ENCODE measurements around the gene CHPF2. TPM values are rescaled to one million over a fixed set of nuclear protein-coding genes. Genes with fewer than 3 reads are reported as not detected.
A peak's percentile ranks its signal among the peaks of the same experiment; 100 is the strongest.

Gene CHPF2
- total RNA-seq, 1 experiment from 2014 or later, result 33.7 TPM

- DNase-seq (ENCODE audit: extremely low read depth, low read depth), result no peak
Measured at GRCh38 chr7:151231080-151231479, 1.2 kb upstream of the CHPF2 start.

- DNase-seq (ENCODE audit: extremely low read depth, low read depth), result peak; percentile 63
Measured at GRCh38 chr7:151232917-151233701, 826 bp downstream of the CHPF2 start.

DNA sequence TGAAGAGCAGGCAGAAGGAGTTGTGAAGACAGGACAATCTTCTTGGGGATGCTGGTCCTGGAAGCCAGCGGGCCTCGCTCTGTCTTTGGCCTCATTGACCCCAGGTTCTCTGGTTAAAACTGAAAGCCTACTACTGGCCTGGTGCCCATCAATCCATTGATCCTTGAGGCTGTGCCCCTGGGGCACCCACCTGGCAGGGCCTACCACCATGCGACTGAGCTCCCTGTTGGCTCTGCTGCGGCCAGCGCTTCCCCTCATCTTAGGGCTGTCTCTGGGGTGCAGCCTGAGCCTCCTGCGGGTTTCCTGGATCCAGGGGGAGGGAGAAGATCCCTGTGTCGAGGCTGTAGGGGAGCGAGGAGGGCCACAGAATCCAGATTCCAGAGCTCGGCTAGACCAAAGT is 1.5 kb downstream of the CHPF2 start:
- no peak for DNase-seq (ENCODE audit: extremely low read depth, low read depth)

- DNase-seq (ENCODE audit: extremely low read depth, low read depth), result no peak
Measured at GRCh38 chr7:151235091-151235787, 3.0 kb downstream of the CHPF2 start.

DNA sequence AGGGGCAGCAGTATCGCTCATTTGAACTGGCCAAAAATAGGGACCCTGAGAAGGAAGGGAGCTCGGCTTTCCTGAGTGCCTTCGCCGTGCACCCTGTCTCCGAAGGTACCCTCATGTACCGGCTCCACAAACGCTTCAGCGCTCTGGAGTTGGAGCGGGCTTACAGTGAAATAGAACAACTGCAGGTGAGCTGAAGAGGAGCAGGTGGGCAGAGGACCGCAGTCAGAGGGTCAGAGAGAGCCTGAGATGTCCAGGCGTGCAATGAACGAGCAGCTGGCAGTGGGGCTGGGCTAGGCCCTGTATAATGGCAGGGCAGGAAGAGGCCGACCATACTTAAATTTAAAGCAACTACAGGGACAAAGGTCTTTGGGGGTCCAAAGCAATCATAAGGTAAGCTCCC is 4.1 kb downstream of the CHPF2 start:
- no peak for DNase-seq (ENCODE audit: extremely low read depth, low read depth)

DNA sequence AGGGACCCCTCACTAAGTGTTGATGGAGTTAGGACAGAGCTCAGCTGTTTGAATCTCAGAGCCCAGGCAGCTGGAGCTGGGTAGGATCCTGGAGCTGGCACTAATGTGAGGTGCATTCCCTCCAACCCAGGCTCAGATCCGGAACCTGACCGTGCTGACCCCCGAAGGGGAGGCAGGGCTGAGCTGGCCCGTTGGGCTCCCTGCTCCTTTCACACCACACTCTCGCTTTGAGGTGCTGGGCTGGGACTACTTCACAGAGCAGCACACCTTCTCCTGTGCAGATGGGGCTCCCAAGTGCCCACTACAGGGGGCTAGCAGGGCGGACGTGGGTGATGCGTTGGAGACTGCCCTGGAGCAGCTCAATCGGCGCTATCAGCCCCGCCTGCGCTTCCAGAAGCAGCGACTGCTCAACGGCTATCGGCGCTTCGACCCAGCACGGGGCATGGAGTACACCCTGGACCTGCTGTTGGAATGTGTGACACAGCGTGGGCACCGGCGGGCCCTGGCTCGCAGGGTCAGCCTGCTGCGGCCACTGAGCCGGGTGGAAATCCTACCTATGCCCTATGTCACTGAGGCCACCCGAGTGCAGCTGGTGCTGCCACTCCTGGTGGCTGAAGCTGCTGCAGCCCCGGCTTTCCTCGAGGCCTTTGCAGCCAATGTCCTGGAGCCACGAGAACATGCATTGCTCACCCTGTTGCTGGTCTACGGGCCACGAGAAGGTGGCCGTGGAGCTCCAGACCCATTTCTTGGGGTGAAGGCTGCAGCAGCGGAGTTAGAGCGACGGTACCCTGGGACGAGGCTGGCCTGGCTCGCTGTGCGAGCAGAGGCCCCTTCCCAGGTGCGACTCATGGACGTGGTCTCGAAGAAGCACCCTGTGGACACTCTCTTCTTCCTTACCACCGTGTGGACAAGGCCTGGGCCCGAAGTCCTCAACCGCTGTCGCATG is 5.2 kb downstream of the CHPF2 start:
- DNase-seq (ENCODE audit: extremely low read depth, low read depth), result no peak

- no peak for DNase-seq (ENCODE audit: extremely low read depth, low read depth)
Measured at GRCh38 chr7:151238190-151238810, 6.0 kb downstream of the CHPF2 start.

GRCh38 chr7:151238924-151239836 is 6.9 kb downstream of the CHPF2 start:
- no peak for DNase-seq (ENCODE audit: extremely low read depth, low read depth)

DNA sequence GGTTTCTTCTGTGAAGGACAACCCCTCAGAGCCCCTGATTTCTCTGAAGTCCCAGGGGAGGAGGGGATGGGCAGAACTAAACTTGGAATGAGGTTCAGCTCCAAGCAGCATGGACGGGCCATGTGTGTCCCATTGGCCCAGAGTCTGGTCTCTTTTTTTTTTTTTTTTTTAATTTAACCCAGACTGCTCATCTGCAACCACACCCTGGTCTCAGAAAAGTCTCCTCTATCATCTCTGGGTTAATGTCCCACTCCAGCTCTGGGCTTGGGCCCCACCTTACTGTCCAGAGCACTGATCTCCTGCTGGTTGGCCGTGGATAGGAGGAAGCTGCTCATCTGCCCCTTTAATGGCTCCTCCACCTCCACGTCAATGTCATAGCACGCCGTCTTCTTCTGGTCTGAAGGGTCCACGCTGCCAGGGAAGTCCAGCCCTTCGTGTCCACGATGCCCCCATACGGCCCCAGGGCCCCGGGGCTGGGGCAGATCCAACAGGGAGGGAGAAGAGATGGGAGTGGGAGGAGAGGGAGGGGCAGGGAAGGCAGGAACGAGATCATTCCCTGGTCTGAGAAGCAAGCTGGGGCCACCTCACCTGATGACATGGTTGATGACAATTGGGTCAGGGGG is 7.7 kb downstream of the CHPF2 start:
- DNase-seq (ENCODE audit: extremely low read depth, low read depth), result no peak

GRCh38 chr7:151240536-151240935 is 8.3 kb downstream of the CHPF2 start:
- no peak for DNase-seq (ENCODE audit: extremely low read depth, low read depth)

DNA sequence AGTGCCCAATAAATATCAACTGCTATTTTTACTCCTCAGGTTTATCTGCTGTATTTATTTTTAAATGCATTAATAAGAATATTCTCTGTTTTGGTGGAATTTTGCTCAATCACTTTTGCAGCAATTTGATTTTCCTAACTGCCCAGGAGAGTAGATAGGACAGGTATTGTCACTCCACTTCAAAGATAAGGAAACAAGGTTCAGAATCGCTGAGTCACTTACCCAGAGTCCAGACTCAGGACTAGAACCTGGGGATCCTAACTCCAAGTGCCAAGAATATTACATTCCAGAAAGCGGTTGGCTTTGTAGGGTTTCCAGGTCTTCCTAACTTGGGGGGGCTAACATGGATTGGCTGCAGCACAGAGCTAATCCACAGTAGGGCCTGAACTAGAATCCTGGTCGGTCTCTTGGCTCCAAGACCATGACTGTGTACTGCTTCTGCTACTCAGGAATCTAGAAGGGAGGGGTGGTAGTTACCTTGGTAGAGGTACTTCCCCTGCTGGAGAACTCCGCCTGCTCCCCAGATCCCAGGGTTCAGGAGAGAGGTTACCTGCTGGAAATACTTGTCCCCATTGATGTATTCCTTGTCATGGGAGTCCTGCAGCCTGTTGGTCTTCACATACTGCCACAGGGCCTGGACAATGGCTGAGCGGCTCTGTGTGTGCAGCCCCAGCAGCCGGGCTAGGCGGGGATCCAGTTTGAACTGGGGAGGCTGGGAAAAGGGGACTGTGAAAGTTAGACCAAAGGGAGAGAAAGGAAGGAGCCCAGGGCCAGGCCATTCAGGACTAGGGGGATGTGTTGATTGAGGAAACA is 8.9 kb downstream of the CHPF2 start:
- no peak for DNase-seq (ENCODE audit: extremely low read depth, low read depth)

- DNase-seq (ENCODE audit: extremely low read depth, low read depth), result no peak
Measured at GRCh38 chr7:151241755-151242096, 9.4 kb downstream of the CHPF2 start.

- no peak for DNase-seq (ENCODE audit: extremely low read depth, low read depth)
Measured at GRCh38 chr7:151242159-151243044, 10.1 kb downstream of the CHPF2 start.

GRCh38 chr7:151243045-151243349 is 10.7 kb downstream of the CHPF2 start:
- DNase-seq (ENCODE audit: extremely low read depth, low read depth), result no peak

DNA sequence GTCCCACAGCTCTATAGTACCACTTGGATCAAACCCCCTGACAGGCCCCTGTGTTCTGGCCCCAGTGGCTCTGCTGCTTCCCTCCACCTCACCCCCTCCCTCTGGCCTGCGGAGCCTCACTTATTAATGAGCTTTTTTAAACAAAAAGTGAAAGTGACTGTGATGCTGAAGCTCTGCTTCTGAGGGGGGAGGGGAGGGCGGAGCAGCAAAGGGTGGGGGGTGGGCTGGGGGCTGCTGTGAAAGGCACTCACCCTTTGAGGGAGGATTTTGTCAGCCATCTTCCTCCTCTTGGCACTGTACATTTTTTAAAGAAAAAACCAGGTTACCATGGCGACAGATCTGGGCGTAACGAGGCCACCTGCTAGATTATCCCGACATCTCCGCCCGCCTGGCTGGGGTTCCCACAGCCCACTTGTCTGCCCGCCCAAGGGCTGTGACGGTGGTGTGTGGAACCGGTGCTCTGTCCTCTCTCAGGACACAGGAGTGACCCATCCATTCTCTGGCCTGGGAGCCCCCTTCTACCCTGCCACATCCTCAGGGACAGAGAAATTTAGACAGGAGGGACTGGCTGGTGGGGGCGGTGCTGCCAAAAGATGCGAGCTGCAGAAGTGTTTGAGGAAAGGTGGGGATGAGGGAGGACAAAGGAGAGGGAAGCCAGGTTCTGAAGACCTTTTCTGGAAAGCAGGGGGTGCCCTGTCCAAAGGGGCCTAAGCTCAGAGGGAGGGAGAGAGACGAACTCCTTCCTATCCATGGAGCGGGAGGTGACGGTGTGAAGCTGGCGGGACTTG is 11.3 kb downstream of the CHPF2 start:
- DNase-seq (ENCODE audit: extremely low read depth, low read depth), result no peak

DNA sequence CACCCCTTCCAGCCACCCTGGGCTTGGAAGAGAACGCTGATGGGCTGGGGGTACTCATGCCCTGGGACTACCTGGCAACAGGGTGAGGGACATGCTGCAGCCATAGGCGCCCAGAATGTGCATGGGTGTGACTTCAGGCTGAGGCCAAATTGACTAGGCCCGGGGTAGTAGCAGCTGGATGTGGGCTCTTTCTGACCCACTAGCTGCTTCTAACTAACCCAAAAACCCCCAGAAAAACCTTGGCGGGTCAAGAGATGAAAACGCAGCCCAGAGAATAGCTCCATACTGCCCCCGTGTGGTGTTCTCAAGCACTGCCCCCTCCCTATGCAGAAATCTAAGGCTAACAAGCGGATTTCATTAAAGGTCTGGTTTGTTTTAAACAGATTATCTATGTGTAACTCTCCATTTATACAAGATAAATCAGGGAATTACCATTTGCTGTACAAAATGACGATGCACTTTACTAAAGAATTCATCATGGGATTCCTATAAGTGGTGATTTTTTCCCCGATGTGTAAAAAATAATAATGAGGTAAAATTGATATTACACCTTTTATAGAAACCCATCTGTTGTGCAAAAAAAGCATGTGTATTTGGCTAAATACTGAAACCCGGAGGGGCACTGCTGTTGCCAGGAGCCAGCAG is 12.0 kb downstream of the CHPF2 start:
- peak; percentile 47 for DNase-seq (ENCODE audit: extremely low read depth, low read depth)

Data from NCI-H460 (cell line).